T-helper 1 cell treated with Interleukin-12 subunit alpha and Interleukin-12 subunit beta and Interleukin-4 antibody, amounts not matched to agents 30 ng/mL and 1 ng/mL, for 36 hours (primary cell): ENCODE results near the gene DTX2. TPM values are rescaled to one million over a fixed set of nuclear protein-coding genes. Genes with fewer than 3 reads are reported as not detected.
"Not testable (repeated sequence)": the region's sequence is repeated elsewhere in the genome, so short reads cannot be mapped to it uniquely, and the experiment has no call there.

ENCODE experiments used
- intact Hi-C: fragments of 100-400 bp; cut with micrococcal nuclease; formaldehyde crosslinking; loops from one replicate; pipeline ENCODE4 v1.15.1; 2024
- total RNA-seq: library from RNA; stranded (reverse); gene quantifications from 2 replicates; pipeline ENCODE4 v1.2.3, GENCODE V29; 2022

The DTX2 gene
- total RNA-seq, 1 donor from 2014 or later = 36.7 TPM

DNA sequence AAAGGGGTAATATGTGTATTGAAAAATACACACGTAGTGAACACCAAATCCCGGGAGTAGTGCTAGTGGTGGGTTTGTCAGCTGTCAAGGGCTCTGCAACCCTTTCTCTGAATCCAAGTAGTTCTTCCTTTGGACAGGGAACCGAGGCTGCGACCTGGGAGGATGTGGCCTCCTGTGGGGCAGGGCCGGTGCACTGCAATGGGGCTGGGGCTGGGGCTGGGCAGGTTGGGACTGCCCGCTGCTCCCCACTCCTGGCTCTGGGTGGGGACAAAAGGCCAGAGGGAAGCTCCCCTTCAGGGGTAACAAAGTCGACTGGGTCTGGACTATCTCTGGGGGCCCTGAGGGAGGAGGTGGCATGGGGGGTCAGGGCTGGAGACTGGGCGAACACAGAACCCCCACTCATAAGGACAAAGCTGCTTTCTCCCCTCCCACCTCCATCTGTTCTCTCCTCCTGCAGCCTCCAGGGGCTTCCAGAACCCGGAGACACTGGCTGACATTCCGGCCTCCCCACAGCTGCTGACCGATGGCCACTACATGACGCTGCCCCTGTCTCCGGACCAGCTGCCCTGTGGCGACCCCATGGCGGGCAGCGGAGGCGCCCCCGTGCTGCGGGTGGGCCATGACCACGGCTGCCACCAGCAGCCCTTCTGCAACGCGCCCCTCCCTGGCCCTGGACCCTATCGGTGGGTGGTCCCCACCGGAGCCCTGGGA lies 49.8 kb downstream of the DTX2 start:
- intact Hi-C loops = loop anchor here (10.0 kb wide), 1 partner anchor 533 kb away; no protein-coding TSS in a partner anchor

DNA sequence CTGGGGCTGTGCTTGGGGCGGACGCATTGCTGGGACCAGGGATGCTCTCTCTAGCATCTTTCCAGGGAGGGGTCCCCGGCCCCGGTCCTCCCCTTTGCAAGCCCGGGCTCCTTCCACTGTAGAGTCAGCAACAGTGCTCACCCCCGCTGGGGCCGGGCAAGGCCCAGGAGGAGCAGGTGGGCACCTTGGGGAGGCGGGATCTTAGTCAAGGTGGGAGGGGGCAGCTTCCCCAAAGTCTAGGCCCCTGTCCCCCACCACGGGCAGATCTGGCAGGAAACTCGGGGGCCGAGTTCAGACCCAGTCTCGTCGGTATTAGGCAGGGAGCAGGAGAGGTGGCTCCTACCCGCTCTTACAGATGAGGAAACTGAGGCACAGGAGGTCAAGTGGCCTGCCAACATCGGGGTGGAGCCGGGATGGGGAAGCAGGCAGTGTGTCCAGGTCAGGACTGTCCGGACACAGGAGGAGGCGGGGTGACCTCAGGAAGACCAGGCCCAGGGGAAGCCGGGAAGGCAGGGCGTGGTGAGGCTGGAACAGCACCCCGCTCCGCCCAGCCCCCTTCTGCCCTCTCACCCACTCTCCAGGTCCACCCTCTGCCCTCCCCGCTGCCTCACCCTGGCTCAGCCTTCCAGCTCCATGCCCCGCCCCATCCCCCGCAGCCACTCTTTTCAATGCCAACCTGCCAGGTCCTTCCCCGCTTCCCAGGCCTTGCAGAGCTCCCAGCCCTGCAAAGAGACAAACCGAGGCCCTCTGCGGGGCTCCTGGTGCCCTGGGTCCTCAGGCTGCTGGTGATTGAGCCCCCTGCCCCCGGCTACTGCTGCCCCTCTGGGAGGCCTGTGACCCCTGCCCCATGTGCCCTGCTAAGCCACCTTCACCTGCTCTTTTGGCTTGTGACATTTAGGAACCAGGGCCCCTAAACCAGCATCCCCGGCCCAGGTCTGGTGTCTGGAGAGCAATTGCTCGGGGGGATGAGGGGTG lies 50.7 kb downstream of the DTX2 start:
- intact Hi-C loops = loop anchor here (10.0 kb wide), 1 partner anchor 533 kb away; no protein-coding TSS in a partner anchor

DNA sequence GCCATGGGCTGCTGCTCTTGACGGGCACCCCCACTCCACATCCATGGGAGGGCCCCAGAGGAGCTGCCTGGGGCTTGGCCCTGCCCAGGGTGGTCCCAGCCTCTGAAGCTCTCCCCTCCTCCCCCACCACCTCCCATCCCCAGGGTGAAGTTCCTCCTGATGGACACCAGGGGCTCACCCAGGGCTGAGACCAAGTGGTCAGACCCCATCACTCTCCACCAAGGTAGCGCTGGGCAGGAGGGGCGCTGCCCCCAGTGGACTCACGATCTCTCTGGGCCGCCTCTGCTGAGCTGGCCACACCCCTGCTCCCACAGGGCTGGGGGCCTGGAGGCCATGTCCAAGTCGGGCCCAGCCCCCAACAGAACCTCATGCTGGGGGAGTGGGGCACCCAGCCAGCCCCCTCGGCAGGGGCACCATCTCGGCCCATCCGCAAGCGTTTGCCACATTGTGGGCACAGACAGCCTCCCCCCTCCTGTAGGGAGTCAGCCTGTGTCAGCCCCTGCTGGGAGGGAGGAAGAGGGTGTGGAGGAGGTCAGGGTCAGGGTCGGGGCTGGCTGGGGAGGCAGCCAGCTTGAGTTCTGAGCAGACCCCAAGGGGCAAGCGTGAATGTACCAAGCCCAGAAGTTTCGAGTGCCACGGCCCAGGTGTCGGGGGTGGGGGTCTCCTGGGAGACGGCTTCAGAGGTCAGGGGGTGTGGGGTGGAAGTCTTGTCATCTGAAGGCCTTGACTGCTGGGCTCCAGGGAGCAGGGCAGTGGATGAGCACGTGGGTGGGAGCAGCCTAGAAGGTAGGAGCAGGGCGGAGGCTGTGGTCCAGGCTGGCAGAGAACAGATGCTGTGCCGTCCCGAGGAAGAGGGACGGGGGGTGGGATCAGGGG lies 51.7 kb downstream of the DTX2 start:
- intact Hi-C loops = loop anchor here (10.0 kb wide), 1 partner anchor 532 kb away; no protein-coding TSS in a partner anchor

DNA sequence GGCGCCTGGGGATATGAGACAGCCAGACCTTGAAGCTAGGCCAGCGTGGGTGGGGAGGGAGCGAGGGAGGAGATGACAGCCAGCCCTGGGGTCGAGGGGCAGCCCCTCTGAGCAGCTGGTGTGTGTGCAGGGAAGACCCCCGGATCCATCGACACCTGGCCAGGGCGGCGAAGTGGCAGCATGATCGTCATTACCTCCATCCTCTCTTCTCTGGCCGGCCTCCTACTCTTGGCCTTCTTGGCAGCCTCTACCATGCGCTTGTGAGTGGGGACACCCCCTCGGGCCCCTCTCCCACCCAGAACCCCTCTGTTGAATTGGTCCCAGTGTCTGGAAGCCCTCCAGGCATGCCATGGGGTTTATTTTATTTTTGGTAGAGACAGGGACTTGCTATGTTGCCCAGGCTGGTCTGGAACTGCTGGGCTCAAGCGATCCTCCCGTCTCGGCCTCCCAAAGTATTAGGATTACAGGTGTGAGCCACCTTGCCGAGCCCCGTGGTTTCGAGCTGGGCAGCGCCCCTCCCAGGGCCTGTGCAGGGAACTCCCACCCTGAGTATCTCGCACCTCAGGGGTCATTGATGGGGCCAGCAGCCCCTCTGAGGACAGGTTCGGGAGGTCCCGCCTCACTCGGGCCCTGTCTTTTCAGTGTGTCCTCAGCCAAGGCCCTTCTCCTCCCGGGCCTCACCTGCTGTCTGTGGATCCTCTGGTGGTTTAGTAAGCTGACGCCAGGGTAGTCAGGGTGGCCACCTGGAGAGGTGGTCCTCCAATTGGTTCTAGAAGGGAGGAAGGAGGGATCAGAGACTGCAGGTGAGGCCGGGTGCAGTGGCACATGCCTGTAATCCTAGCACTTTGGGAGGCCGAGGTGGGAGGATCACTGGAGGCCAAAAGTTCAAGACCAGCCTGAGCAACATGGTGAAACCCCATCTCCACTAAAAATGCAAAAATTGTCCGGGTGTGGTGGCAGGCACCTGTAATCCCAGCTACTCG lies 52.6 kb downstream of the DTX2 start:
- intact Hi-C loops = loop anchor here (10.0 kb wide), 1 partner anchor 531 kb away; no protein-coding TSS in a partner anchor

DNA sequence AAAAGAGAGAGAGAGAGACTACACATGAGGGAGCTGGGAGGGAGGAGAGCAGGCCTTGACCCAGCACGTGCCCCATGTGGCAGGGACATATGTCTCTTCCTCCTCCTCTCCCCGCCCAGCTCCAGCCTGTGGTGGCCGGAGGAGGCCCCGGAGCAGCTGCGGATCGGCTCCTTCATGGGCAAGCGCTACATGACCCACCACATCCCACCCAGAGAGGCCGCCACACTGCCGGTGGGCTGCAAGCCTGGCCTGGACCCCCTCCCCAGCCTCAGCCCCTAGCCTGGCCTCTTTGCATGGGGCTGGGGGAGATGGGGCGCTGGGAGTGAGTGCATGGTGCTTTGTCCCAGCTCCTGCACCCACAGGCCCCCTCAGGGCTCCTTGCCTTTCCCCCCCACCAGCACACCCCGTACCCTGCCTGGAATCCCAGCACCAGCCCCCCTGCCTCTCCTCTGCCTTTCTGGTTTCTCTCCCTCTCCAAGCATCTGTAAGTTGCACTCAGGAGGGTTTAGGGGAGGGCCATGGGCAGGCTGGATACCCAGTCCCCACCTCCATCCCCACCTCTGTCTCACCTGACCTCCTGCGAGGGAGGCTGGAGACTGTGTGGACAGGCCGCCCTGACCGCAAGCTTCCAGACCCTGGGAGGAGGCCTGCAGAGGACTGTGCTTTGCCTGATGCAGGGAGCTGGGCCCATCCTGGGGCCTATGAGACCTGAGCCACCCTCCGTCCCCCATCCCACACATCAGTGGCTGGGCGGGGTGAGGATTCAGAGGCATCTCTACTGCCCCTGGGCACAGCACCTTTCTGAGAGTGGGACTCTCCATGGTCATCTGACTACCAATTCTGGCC lies 53.6 kb downstream of the DTX2 start:
- intact Hi-C loops = loop anchor here (10.0 kb wide), 1 partner anchor 530 kb away; no protein-coding TSS in a partner anchor

DNA sequence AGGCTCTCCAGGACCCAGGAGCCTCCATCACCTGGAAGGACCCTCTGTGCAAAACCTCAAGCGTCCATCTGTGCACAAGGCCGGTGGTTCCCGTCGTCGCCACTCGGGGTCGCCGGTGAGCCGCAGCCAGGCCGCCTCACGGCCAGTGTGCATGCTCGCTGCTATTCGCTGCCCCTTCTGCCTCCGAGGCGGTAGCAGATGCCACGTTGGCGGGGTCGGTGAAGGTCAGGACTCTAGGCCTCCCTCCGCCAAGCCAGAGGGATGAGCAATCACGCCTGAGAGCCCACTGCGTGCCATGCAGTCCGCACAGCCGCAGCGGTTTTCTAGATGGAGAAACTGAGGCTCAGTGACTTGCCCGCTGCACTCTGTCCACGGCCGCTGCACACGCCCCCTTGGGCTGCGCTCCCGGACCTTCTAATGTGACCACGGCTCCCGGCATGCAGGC lies 54.5 kb downstream of the DTX2 start:
- intact Hi-C loops = loop anchor here (10.0 kb wide), 1 partner anchor 529 kb away; no protein-coding TSS in a partner anchor

DNA sequence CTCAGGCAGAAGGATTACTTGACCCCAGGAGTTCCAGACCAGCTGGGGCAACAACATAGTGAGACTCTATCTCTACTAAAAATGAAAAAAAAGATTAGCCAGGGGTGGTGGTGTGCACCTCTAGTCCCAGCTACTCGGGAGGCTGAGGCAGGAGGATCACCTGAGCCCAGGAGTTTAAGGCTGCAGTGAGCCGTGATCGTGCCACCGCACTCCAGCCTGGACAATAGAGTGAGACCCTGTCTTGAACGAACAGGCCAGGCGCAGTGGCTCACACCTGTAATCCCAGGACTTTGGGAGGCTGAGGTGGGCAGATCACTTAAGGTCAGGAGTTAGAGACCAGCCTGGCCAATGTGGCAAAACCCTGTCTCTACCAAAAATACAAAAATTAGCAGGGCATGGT lies 55.4 kb downstream of the DTX2 start:
- intact Hi-C loops = loop anchor here (10.0 kb wide), 1 partner anchor 528 kb away; no protein-coding TSS in a partner anchor

DNA sequence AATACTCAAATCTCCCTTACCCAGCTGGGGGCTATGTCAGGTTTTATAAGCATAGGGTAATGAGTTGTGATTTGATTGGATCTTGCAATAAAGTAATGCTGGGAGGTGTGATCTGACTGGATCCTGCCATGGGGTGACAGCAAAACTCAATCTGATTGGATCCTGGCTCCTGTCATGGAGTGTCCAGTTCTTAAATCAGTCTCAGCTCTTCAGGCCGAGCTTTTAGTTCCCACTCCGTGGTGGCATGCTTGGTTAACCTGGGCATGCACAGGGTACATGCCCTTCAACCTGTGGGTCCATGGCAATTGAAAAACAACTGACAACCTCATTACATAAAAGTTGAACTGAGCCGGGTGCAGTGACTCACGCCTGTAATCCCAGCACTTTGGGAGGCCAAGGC lies 64.7 kb downstream of the DTX2 start:
- intact Hi-C loops = not testable (repeated sequence)

DNA sequence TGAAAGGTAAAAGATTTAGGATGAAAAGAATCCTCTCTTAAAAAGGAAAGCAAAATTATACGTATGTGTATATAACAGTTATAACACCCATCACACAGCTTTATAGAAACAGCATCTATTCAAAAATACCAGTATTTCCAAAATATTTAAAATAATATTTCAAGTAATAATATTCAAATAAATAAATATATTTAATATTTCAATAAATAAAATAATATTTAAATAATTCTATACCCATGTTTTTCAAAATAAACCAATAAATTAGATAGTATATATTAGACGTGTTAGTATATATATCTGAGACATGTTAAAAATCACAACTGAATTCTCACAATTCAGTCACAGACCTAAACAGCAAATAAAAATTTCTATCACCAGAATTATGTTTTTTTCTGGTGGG lies 70.1 kb downstream of the DTX2 start:
- intact Hi-C loops = not testable (repeated sequence)

DNA sequence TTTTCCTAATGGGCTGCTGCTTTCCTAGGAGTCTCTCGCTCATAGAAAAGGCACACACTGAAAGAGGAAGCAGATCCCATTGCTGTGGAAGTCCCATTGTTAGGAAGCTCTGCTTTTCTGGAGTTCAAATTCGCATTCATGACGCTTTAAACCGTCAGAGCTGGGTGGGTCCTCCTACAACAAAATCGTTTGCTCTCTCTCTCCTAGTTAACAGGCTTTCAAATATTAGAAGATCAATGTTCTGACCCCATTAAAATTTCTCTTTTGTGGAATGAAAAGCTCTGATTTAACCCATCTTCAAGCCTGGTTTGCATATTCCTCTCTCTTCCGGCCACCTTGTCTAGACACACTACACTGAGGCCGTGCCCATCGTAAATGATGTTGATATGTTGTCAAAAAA lies 81.7 kb downstream of the DTX2 start, which contains the start of gene SPDYE16:
SPDYE16 (minus strand) TSS at position 101 of the 400 bp plus-strand sequence. CDS start 1,838 bp downstream, outside the sequence.
- intact Hi-C loops = not testable (repeated sequence)

DNA sequence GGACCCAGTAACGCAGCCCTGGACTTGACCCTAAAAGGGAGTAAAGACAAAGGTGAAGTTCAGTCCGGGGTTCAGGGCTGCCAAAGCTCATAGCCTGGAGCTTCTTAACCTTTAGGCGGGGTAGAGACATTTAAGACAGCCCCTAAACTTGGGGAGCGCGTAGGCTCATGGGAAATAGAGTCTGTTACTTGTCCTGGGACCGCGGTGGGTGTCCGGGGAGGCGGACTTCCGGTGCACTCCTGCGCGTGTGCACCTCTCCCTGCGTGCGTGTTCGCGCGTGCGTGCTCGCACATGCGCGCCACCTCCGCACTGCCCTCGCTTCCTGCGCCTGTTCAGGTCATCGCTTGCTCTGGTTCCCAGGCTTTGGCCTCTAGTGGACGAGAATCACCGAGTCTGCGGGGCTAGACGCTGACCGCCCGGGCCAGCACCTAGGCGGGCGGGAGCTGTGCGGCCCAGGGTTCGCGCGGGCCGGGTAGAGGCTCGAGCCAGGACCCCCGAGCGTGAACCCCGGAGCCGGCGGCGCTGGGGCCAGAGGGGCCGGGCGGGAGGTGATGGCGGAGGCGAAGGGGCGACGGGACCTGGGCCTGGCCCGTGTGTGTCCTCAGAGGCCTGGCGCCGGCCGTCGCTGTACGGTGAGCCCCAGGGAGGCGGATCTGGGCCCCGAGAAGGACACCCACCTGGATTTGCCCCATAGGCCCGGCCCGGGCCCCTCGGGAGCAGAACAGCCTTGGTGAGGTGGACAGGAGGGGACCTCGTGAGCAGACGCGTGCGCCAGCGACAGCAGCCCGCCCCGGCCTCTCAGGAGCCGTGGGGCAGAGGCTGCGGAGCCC lies 87.7 kb downstream of the DTX2 start:
- intact Hi-C loops = loop anchor here (2.0 to 5.0 kb wide), 3 partner anchors 156 to 1250 kb away; partner anchors contain the start of genes CCDC146, PHTF2 and TMEM60

DNA sequence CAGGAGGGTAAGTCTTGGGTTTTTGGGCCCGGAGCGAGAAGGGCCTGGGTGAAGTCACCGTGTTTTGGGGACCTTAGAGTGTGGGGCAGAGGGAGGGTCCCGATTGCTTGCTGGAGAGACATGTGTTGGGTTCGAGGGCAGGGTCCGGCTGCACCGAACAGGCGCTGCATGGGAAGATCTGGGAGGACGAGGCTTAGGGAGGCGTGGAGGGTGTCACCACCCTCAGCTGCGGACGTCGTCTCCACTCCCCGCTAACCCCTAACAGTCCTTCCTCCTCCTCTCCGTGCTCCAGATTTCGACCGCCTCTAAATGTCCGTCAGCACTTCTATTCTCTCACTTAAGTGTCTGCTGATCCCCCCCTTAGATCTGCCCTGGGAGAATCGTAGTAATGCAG lies 88.3 kb downstream of the DTX2 start:
- intact Hi-C loops = loop anchor here (2.0 to 5.0 kb wide), 3 partner anchors 157 to 1249 kb away; partner anchors contain the start of genes CCDC146, PHTF2 and TMEM60

DNA sequence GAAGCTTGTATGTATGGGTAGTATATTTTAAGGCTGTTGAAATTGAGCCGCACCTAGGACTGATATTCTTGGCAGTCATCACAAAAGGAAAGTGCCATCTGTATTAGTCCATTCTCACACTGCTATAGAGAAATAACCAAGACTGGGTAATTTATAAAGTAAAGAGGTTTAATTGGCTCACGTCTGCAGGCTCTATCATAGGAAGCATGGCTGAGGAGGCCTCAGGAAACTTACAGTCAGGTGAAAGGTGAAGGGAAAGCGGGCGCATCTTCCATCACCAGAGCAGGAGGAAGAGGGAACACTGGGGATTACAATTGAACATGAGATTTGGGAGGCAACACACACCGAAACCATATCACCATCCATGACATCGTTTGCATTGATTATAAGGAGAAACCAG lies 90.5 kb downstream of the DTX2 start:
- intact Hi-C loops = not testable (repeated sequence)
